Endodermal cell (in vitro differentiated cells): ENCODE results near the gene RALGAPA2. TPM values are rescaled to one million over a fixed set of nuclear protein-coding genes. Genes with fewer than 3 reads are reported as not detected.

Experiments used
- DNase-seq: peaks from one replicate; pipeline ENCODE4 v3.0.0-alpha.2; 2017
- H3K27ac ChIP-seq: 2 replicates; pipeline ENCODE4 v1.5.1; 2013; ENCODE audit warnings: mild to moderate bottlenecking, low read depth, low read length, moderate library complexity
- H3K27me3 ChIP-seq: 2 replicates; pipeline ENCODE4 v1.6.1; 2013; ENCODE audit warnings: mild to moderate bottlenecking, low read length, moderate library complexity; ENCODE audit not compliant: insufficient read depth, control insufficient read depth, poor library complexity, severe bottlenecking
- H3K36me3 ChIP-seq: 2 replicates; pipeline ENCODE4 v1.7.0; 2013; ENCODE audit warnings: mild to moderate bottlenecking, low read length, moderate library complexity; ENCODE audit not compliant: control insufficient read depth, insufficient read depth
- H3K4me1 ChIP-seq: one replicate; pipeline ENCODE4 v1.7.0; 2013; ENCODE audit warnings: low read length; ENCODE audit not compliant: control insufficient read depth, insufficient read depth
- H3K4me3 ChIP-seq: 2 replicates; pipeline ENCODE4 v1.5.1; 2013; ENCODE audit warnings: mild to moderate bottlenecking, low read length, moderate library complexity
- H3K9ac ChIP-seq: 2 replicates; pipeline ENCODE4 v1.6.1; 2013; ENCODE audit warnings: mild to moderate bottlenecking, low read length, moderate library complexity; ENCODE audit not compliant: poor library complexity, severe bottlenecking; ENCODE audit errors: extremely low read depth
- H3K9me3 ChIP-seq: 2 replicates; pipeline ENCODE4 v1.6.1; 2013; ENCODE audit warnings: mild to moderate bottlenecking, low read length, moderate library complexity; ENCODE audit not compliant: control insufficient read depth
- H3K27ac Mint-ChIP-seq: 2 replicates; pipeline ENCODE4 v1.8.0; 2020; ENCODE audit warnings: mixed read lengths
- H3K27me3 Mint-ChIP-seq: 2 replicates; pipeline ENCODE4 v1.8.0; 2021; ENCODE audit warnings: mild to moderate bottlenecking, mixed read lengths; ENCODE audit not compliant: insufficient read depth
- H3K36me3 Mint-ChIP-seq: 2 replicates; pipeline ENCODE4 v1.8.0; 2020; ENCODE audit warnings: low read depth, mixed read lengths
- H3K4me1 Mint-ChIP-seq: 2 replicates; pipeline ENCODE4 v1.8.0; 2020; ENCODE audit warnings: mixed read lengths
- H3K4me3 Mint-ChIP-seq: 2 replicates; pipeline ENCODE4 v1.8.0; 2020; ENCODE audit warnings: mild to moderate bottlenecking, moderate library complexity, mixed read lengths
- H3K9me3 Mint-ChIP-seq: 2 replicates; pipeline ENCODE4 v1.8.0; 2020; ENCODE audit warnings: mild to moderate bottlenecking, mixed read lengths
- CTCF ChIP-seq: fragments of 200-600 bp; sonication (generic); conservative IDR thresholded peaks from 2 replicates; pipeline ENCODE4 v1.5.0; 2021; ENCODE audit warnings: antibody characterized with exemption, mild to moderate bottlenecking
- WGBS, 2 experiments: methylation state at CpG; one replicate each; pipeline versions ENCODE4 v1.1.5 to v1.1.7; 2013; ENCODE audit warnings: missing lambda C conversion rate in 2 of 2, mixed read lengths in 1 of 2; ENCODE audit not compliant: insufficient coverage in 1 of 2, insufficient read length in 1 of 2; 5-methylcytosine and 5-hydroxymethylcytosine counted together
- total RNA-seq, 2 donors: library from RNA; stranded (reverse); fragmentation: NEBNext Ultra II Directional in 1 of 2; extraction: Animal tissue kit (Norgen Biotek cat#: 25700) in 1 of 2; gene quantifications; 2 replicates in 1 of 2; 3 replicates in 1 of 2; pipeline ENCODE4 v1.2.1, GENCODE V29; 2021

Gene RALGAPA2
- total RNA-seq, 2 donors from 2014 or later, result 19.5 to 24.6 TPM

- H3K4me1 ChIP-seq, result no peaks in the 10 kb centered on the region
- H3K9me3 Mint-ChIP-seq, result no peaks in the 10 kb centered on the region
- 100% methylated on average over 1 of the region's 1 CpG for WGBS, 2 experiments
- no peak overlapping the region for H3K4me3 ChIP-seq
- no peaks in the 10 kb centered on the region for H3K27me3 ChIP-seq
- DNase-seq, result no peak
- H3K27ac ChIP-seq, result no peak overlapping the region
- H3K9me3 ChIP-seq, result no peaks in the 10 kb centered on the region
- TF ChIP-seq CTCF, result no peak
- no peak overlapping the region for H3K9ac ChIP-seq
- no peak overlapping the region for H3K27ac Mint-ChIP-seq
- H3K27me3 Mint-ChIP-seq, result no peaks in the 10 kb centered on the region
- H3K36me3 ChIP-seq, result peaks cover 3% of the 10 kb centered on the region
- peaks cover 2% of the 10 kb centered on the region for H3K36me3 Mint-ChIP-seq
- no peaks in the 10 kb centered on the region for H3K4me1 Mint-ChIP-seq
- no peak overlapping the region for H3K4me3 Mint-ChIP-seq
Measured at GRCh38 chr20:20608041-20608440, 104.4 kb downstream of the RALGAPA2 start.

GRCh38 chr20:20606881-20607280 lies 105.6 kb downstream of the RALGAPA2 start:
- DNase-seq, result no peak
- Histone ChIP-seq H3K4me1 (no peaks in the 10 kb centered on the region), H3K4me3 (no peak overlapping the region), H3K9ac (no peak overlapping the region), H3K27me3 (no peaks in the 10 kb centered on the region), H3K27ac (no peak overlapping the region), H3K36me3 (peaks cover 3% of the 10 kb centered on the region), H3K9me3 (no peaks in the 10 kb centered on the region)
- H3K4me3 Mint-ChIP-seq, result no peak overlapping the region
- H3K27ac Mint-ChIP-seq, result no peak overlapping the region
- no peaks in the 10 kb centered on the region for H3K4me1 Mint-ChIP-seq
- H3K36me3 Mint-ChIP-seq, result peaks cover 5% of the 10 kb centered on the region
- TF ChIP-seq CTCF, result no peak
- WGBS, 2 experiments, result 100% methylated on average over 1 of the region's 1 CpG; no CpG with 5 or more reads in 1 of the 2 experiments
- no peaks in the 10 kb centered on the region for H3K27me3 Mint-ChIP-seq
- no peaks in the 10 kb centered on the region for H3K9me3 Mint-ChIP-seq

GRCh38 chr20:20606050-20606449 lies 106.4 kb downstream of the RALGAPA2 start:
- no peaks in the 10 kb centered on the region for H3K27me3 ChIP-seq
- H3K9me3 ChIP-seq, result no peaks in the 10 kb centered on the region
- no peak overlapping the region for H3K27ac ChIP-seq
- no peaks in the 10 kb centered on the region for H3K4me1 Mint-ChIP-seq
- DNase-seq, result no peak
- H3K4me1 ChIP-seq, result no peaks in the 10 kb centered on the region
- peaks cover 5% of the 10 kb centered on the region for H3K36me3 Mint-ChIP-seq
- no peaks in the 10 kb centered on the region for H3K9me3 Mint-ChIP-seq
- TF ChIP-seq CTCF, result no peak
- no peak overlapping the region for H3K27ac Mint-ChIP-seq
- H3K4me3 ChIP-seq, result no peak overlapping the region
- H3K9ac ChIP-seq, result no peak overlapping the region
- peaks cover 7% of the 10 kb centered on the region for H3K36me3 ChIP-seq
- 93 to 95% methylated on average over 3 of the region's 3 CpGs for WGBS, 2 experiments
- H3K27me3 Mint-ChIP-seq, result no peaks in the 10 kb centered on the region
- H3K4me3 Mint-ChIP-seq, result no peak overlapping the region
